GM23338 (cell line): ENCODE measurements around the gene DUSP5. TPM values are rescaled to one million over a fixed set of nuclear protein-coding genes. Genes with fewer than 3 reads are reported as not detected.

ENCODE experiments used
- ATAC-seq: fragments of 200-7000 bp; cut with Tn5 transposase; 3 replicates; pipeline ENCODE4 v1.9.1; 2020
- DNase-seq: peaks from one replicate; pipeline ENCODE4 v3.0.0-alpha.2; 2015; ENCODE audit warnings: low spot score
- H2AFZ ChIP-seq: fragments of 200-600 bp; sonication (generic); 2 replicates; pipeline ENCODE4 v1.8.0; 2016; ENCODE audit warnings: antibody characterized with exemption, mild to moderate bottlenecking, moderate library complexity
- H3F3A ChIP-seq: fragments of 200-600 bp; sonication (generic); replicated peaks from 2 replicates; pipeline ENCODE4 v1.8.0; 2017; ENCODE audit warnings: antibody characterized with exemption, mixed run types, low read depth
- H3K27ac ChIP-seq: fragments of 200-600 bp; sonication (generic); 2 replicates; pipeline ENCODE4 v1.6.1; 2016; ENCODE audit warnings: low read depth
- H3K27me3 ChIP-seq: fragments of 200-600 bp; sonication (generic); 2 replicates; pipeline ENCODE4 v1.8.0; 2016; ENCODE audit warnings: mild to moderate bottlenecking, mixed run types, moderate library complexity; ENCODE audit not compliant: insufficient read depth
- H3K36me3 ChIP-seq: fragments of 200-600 bp; sonication (generic); 2 replicates; pipeline ENCODE4 v1.8.0; 2016; ENCODE audit warnings: mild to moderate bottlenecking; ENCODE audit not compliant: insufficient read depth
- H3K4me1 ChIP-seq: fragments of 200-600 bp; sonication (generic); 2 replicates; pipeline ENCODE4 v1.8.0; 2016; ENCODE audit warnings: mild to moderate bottlenecking, moderate library complexity; ENCODE audit not compliant: insufficient read depth
- H3K4me2 ChIP-seq: fragments of 200-600 bp; sonication (generic); 2 replicates; pipeline ENCODE4 v1.7.1; 2017; ENCODE audit warnings: mixed run types
- H3K4me3 ChIP-seq: fragments of 200-600 bp; sonication (generic); 2 replicates; pipeline ENCODE4 v1.6.1; 2016; ENCODE audit warnings: mixed run types
- H3K79me2 ChIP-seq: fragments of 200-600 bp; sonication (generic); replicated peaks from 2 replicates; pipeline ENCODE4 v1.8.0; 2017; ENCODE audit warnings: mild to moderate bottlenecking; ENCODE audit not compliant: insufficient read depth
- H3K9me2 ChIP-seq: fragments of 200-600 bp; sonication (generic); 2 replicates; pipeline ENCODE4 v1.8.0; 2017; ENCODE audit not compliant: insufficient read depth
- H4K20me1 ChIP-seq: fragments of 200-600 bp; sonication (generic); replicated peaks from 2 replicates; pipeline ENCODE4 v1.8.0; 2017; ENCODE audit warnings: mild to moderate bottlenecking; ENCODE audit not compliant: insufficient read depth
- H3K27ac Mint-ChIP-seq: 2 replicates; pipeline ENCODE4 v1.8.0; 2020; ENCODE audit warnings: inconsistent platforms, mild to moderate bottlenecking, moderate library complexity, mixed read lengths
- H3K27me3 Mint-ChIP-seq: 3 replicates; pipeline ENCODE4 v1.8.0; 2022; ENCODE audit warnings: low read depth, mild to moderate bottlenecking, moderate library complexity, mixed read lengths, inconsistent platforms; ENCODE audit not compliant: insufficient read depth, poor library complexity
- H3K36me3 Mint-ChIP-seq: 3 replicates; pipeline ENCODE4 v1.8.0; 2021; ENCODE audit warnings: low read depth, mild to moderate bottlenecking, inconsistent platforms, moderate library complexity, mixed read lengths
- H3K4me1 Mint-ChIP-seq: 3 replicates; pipeline ENCODE4 v1.8.0; 2020; ENCODE audit warnings: mild to moderate bottlenecking, inconsistent platforms, mixed read lengths
- H3K4me3 Mint-ChIP-seq: 3 replicates; pipeline ENCODE4 v1.8.0; 2021; ENCODE audit warnings: moderate library complexity, mild to moderate bottlenecking, inconsistent platforms, mixed read lengths
- H3K9me3 Mint-ChIP-seq: 3 replicates; pipeline ENCODE4 v1.8.0; 2020; ENCODE audit warnings: moderate library complexity, mild to moderate bottlenecking, inconsistent platforms, mixed read lengths
- CREB1 ChIP-seq: fragments of 250-450 bp; sonication (Bioruptor Pico); IDR thresholded peaks from 2 replicates; pipeline ENCODE4 v1.5.0; 2020; ENCODE audit warnings: low read depth, mild to moderate bottlenecking, moderate library complexity
- EZH2 ChIP-seq: fragments of 200-600 bp; sonication (generic); IDR thresholded peaks from one replicate; pipeline ENCODE4 v1.8.0; 2017; ENCODE audit warnings: antibody characterized with exemption, mild to moderate bottlenecking, low read depth; ENCODE audit not compliant: unreplicated experiment
- EZH2phosphoT487 ChIP-seq: fragments of 200-600 bp; sonication (generic); IDR thresholded peaks from one replicate; pipeline ENCODE4 v1.8.1; 2018; ENCODE audit warnings: antibody characterized with exemption; ENCODE audit not compliant: unreplicated experiment
- JUNB ChIP-seq: IDR thresholded peaks from one replicate; pipeline ENCODE4 v1.6.1; 2016; ENCODE audit warnings: antibody characterized with exemption; ENCODE audit not compliant: unreplicated experiment
- NANOG ChIP-seq: IDR thresholded peaks from 2 replicates; pipeline ENCODE4 v1.6.1; 2016; ENCODE audit warnings: antibody characterized with exemption, borderline replicate concordance
- POLR2AphosphoS5 ChIP-seq: IDR thresholded peaks from 2 replicates; pipeline ENCODE4 v1.6.1; 2016; ENCODE audit warnings: antibody characterized with exemption, low read depth
- STAT1 ChIP-seq: IDR thresholded peaks from one replicate; pipeline ENCODE4 v1.6.1; 2016; ENCODE audit warnings: antibody characterized with exemption; ENCODE audit not compliant: unreplicated experiment
- ZNF114 ChIP-seq: fragments of 250-450 bp; sonication (Bioruptor Pico); IDR thresholded peaks from 2 replicates; pipeline ENCODE4 v1.5.0; 2020; ENCODE audit warnings: mild to moderate bottlenecking, moderate library complexity
- ZNF331 ChIP-seq: fragments of 250-450 bp; sonication (Bioruptor Pico); IDR thresholded peaks from 2 replicates; pipeline ENCODE4 v1.5.0; 2020; ENCODE audit warnings: low read depth, mild to moderate bottlenecking, moderate library complexity
- polyA plus RNA-seq: library from polyadenylated mRNA; unstranded; fragments of >200 nt; fragmentation: Nextera tagmentation; extraction: Ambion mirVana; gene quantifications from 2 replicates; pipeline ENCODE4 v1.2.1, GENCODE V29; 2016
- total RNA-seq: library from RNA; depleted of rRNA; stranded (reverse); fragments of >200 nt; shearing (Covaris generic); gene quantifications from 2 replicates; pipeline ENCODE4 v1.2.3, GENCODE V29; 2014
- TF ChIP-seq, protein P1 (sequence below): IDR thresholded peaks from one replicate; pipeline ENCODE4 v1.6.1; 2018; ENCODE audit warnings: antibody characterized with exemption; ENCODE audit not compliant: unreplicated experiment
- TF ChIP-seq, protein P2 (sequence below), 2 experiments: fragments of 200-600 bp in 1 of 2; sonication (generic) in 1 of 2; conservative IDR thresholded peaks; 2 replicates each; pipeline versions ENCODE4 v1.5.1 to v1.6.1; 2016 to 2017; ENCODE audit warnings: antibody characterized with exemption in 2 of 2, low read depth in 2 of 2, mild to moderate bottlenecking in 2 of 2, moderate library complexity in 1 of 2
- TF ChIP-seq, protein P3 (sequence below): fragments of 250-450 bp; sonication (Bioruptor Pico); IDR thresholded peaks from 2 replicates; pipeline ENCODE4 v1.5.0; 2020; ENCODE audit warnings: mild to moderate bottlenecking, moderate library complexity
- TF ChIP-seq, protein P4 (sequence below): IDR thresholded peaks from 2 replicates; pipeline ENCODE4 v1.6.1; 2016; ENCODE audit warnings: antibody characterized with exemption

DUSP5 gene
- total and polyA plus RNA-seq, 2 experiments from 2014 or later = 10.8 to 35.9 TPM

DNA sequence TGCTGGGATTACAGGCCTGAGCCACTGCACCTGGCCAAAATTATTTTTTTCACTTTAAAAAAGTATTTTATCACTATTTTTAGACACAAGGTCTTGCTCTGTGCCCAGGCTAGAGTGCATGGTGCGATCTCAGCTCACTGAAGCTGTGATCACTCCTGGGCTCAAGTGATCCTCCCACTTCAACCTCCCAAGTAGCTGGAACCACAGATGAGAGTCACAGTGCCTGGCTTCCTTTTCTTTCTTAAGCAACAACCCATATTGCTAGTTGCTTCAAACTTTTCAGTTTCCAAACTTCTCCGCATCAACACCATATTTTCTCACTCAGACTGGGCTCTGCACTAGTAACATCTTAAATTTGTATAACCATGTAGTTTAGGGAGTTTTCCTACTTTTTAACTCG is 60.3 kb downstream of the DUSP5 start (continued):
- TF ChIP-seq EZH2phosphoT487 = no peak
- no peak for TF ChIP-seq POLR2AphosphoS5

DNA sequence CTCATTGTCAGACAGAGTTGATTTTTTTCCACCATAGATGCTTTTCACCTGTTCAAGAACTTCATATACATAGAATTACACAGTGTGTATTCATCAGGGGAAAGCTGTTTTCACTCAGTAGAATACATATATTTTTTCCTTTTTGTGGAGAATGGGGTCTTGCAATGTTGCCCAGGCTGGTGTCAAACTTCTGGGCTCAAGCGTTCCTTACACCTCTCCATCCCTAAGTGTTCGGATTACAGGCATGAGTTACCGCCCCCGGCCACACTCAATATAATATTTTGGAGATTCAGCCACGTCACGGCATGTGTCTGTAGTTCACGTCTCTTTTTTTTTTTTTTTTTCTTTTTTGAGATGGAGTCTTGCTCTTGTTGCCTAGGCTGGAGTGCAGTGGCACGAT is 62.3 kb downstream of the DUSP5 start:
- H3K9me3 Mint-ChIP-seq = no peaks in the 10 kb centered on the region
- no peak for TF ChIP-seq STAT1
- no peak for TF ChIP-seq ZNF331
- no peak for TF ChIP-seq CREB1 (CRISPR knock-in tag)
- TF ChIP-seq, protein P1, sequence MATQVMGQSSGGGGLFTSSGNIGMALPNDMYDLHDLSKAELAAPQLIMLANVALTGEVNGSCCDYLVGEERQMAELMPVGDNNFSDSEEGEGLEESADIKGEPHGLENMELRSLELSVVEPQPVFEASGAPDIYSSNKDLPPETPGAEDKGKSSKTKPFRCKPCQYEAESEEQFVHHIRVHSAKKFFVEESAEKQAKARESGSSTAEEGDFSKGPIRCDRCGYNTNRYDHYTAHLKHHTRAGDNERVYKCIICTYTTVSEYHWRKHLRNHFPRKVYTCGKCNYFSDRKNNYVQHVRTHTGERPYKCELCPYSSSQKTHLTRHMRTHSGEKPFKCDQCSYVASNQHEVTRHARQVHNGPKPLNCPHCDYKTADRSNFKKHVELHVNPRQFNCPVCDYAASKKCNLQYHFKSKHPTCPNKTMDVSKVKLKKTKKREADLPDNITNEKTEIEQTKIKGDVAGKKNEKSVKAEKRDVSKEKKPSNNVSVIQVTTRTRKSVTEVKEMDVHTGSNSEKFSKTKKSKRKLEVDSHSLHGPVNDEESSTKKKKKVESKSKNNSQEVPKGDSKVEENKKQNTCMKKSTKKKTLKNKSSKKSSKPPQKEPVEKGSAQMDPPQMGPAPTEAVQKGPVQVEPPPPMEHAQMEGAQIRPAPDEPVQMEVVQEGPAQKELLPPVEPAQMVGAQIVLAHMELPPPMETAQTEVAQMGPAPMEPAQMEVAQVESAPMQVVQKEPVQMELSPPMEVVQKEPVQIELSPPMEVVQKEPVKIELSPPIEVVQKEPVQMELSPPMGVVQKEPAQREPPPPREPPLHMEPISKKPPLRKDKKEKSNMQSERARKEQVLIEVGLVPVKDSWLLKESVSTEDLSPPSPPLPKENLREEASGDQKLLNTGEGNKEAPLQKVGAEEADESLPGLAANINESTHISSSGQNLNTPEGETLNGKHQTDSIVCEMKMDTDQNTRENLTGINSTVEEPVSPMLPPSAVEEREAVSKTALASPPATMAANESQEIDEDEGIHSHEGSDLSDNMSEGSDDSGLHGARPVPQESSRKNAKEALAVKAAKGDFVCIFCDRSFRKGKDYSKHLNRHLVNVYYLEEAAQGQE = no peak
- TF ChIP-seq, protein P2, sequence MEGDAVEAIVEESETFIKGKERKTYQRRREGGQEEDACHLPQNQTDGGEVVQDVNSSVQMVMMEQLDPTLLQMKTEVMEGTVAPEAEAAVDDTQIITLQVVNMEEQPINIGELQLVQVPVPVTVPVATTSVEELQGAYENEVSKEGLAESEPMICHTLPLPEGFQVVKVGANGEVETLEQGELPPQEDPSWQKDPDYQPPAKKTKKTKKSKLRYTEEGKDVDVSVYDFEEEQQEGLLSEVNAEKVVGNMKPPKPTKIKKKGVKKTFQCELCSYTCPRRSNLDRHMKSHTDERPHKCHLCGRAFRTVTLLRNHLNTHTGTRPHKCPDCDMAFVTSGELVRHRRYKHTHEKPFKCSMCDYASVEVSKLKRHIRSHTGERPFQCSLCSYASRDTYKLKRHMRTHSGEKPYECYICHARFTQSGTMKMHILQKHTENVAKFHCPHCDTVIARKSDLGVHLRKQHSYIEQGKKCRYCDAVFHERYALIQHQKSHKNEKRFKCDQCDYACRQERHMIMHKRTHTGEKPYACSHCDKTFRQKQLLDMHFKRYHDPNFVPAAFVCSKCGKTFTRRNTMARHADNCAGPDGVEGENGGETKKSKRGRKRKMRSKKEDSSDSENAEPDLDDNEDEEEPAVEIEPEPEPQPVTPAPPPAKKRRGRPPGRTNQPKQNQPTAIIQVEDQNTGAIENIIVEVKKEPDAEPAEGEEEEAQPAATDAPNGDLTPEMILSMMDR (conservative IDR thresholded peaks at IDR 0.05; ENCODE audit: low read depth in 2 of 2) = no peak
- no peak for TF ChIP-seq ZNF114 (CRISPR knock-in tag)
- TF ChIP-seq, protein P3, sequence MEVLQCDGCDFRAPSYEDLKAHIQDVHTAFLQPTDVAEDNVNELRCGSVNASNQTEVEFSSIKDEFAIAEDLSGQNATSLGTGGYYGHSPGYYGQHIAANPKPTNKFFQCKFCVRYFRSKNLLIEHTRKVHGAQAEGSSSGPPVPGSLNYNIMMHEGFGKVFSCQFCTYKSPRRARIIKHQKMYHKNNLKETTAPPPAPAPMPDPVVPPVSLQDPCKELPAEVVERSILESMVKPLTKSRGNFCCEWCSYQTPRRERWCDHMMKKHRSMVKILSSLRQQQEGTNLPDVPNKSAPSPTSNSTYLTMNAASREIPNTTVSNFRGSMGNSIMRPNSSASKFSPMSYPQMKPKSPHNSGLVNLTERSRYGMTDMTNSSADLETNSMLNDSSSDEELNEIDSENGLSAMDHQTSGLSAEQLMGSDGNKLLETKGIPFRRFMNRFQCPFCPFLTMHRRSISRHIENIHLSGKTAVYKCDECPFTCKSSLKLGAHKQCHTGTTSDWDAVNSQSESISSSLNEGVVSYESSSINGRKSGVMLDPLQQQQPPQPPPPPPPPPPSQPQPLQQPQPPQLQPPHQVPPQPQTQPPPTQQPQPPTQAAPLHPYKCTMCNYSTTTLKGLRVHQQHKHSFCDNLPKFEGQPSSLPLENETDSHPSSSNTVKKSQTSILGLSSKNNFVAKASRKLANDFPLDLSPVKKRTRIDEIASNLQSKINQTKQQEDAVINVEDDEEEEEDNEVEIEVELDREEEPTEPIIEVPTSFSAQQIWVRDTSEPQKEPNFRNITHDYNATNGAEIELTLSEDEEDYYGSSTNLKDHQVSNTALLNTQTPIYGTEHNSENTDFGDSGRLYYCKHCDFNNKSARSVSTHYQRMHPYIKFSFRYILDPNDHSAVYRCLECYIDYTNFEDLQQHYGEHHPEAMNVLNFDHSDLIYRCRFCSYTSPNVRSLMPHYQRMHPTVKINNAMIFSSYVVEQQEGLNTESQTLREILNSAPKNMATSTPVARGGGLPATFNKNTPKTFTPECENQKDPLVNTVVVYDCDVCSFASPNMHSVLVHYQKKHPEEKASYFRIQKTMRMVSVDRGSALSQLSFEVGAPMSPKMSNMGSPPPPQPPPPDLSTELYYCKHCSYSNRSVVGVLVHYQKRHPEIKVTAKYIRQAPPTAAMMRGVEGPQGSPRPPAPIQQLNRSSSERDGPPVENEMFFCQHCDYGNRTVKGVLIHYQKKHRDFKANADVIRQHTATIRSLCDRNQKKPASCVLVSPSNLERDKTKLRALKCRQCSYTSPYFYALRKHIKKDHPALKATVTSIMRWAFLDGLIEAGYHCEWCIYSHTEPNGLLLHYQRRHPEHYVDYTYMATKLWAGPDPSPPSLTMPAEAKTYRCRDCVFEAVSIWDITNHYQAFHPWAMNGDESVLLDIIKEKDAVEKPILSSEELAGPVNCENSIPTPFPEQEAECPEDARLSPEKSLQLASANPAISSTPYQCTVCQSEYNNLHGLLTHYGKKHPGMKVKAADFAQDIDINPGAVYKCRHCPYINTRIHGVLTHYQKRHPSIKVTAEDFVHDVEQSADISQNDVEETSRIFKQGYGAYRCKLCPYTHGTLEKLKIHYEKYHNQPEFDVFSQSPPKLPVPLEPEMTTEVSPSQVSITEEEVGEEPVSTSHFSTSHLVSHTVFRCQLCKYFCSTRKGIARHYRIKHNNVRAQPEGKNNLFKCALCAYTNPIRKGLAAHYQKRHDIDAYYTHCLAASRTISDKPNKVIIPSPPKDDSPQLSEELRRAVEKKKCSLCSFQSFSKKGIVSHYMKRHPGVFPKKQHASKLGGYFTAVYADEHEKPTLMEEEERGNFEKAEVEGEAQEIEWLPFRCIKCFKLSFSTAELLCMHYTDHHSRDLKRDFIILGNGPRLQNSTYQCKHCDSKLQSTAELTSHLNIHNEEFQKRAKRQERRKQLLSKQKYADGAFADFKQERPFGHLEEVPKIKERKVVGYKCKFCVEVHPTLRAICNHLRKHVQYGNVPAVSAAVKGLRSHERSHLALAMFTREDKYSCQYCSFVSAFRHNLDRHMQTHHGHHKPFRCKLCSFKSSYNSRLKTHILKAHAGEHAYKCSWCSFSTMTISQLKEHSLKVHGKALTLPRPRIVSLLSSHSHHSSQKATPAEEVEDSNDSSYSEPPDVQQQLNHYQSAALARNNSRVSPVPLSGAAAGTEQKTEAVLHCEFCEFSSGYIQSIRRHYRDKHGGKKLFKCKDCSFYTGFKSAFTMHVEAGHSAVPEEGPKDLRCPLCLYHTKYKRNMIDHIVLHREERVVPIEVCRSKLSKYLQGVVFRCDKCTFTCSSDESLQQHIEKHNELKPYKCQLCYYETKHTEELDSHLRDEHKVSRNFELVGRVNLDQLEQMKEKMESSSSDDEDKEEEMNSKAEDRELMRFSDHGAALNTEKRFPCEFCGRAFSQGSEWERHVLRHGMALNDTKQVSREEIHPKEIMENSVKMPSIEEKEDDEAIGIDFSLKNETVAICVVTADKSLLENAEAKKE (CRISPR knock-in tag) = no peak
- TF ChIP-seq JUNB = no peak
- no peak for TF ChIP-seq POLR2AphosphoS5
- TF ChIP-seq EZH2phosphoT487 = no peak
- no peak for TF ChIP-seq NANOG
- TF ChIP-seq, protein P4, sequence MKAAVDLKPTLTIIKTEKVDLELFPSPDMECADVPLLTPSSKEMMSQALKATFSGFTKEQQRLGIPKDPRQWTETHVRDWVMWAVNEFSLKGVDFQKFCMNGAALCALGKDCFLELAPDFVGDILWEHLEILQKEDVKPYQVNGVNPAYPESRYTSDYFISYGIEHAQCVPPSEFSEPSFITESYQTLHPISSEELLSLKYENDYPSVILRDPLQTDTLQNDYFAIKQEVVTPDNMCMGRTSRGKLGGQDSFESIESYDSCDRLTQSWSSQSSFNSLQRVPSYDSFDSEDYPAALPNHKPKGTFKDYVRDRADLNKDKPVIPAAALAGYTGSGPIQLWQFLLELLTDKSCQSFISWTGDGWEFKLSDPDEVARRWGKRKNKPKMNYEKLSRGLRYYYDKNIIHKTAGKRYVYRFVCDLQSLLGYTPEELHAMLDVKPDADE = no peak
- TF ChIP-seq EZH2 = no peak
- H3K36me3 ChIP-seq = no peaks in the 10 kb centered on the region
- no peak overlapping the region for H3K27ac Mint-ChIP-seq
- H3K79me2 ChIP-seq = no peaks in the 10 kb centered on the region
- peaks cover 8% of the 10 kb centered on the region for H3K4me1 Mint-ChIP-seq
- ATAC-seq = no peak
- H3K4me1 ChIP-seq = no peaks in the 10 kb centered on the region
- H3K27me3 Mint-ChIP-seq = no peaks in the 10 kb centered on the region
- no peak overlapping the region for H3K27ac ChIP-seq
- DNase-seq = no peak
- H4K20me1 ChIP-seq = no peaks in the 10 kb centered on the region
- H3K4me3 ChIP-seq = no peak overlapping the region
- H3K4me3 Mint-ChIP-seq = no peak overlapping the region
- no peaks in the 10 kb centered on the region for H3K36me3 Mint-ChIP-seq
- H3K27me3 ChIP-seq = no peaks in the 10 kb centered on the region
- H3K9me2 ChIP-seq = peaks cover 8% of the 10 kb centered on the region
- no peaks in the 10 kb centered on the region for H3F3A ChIP-seq
- H2AFZ ChIP-seq = no peak overlapping the region
- no peak overlapping the region for H3K4me2 ChIP-seq
